Gastrocnemius medialis (tissue), 4 donors: ENCODE measurements around the gene ACAN. TPM values are rescaled to one million over a fixed set of nuclear protein-coding genes. Genes with fewer than 3 reads are reported as not detected.

Source experiments
- ATAC-seq, 2 donors: fragments of 150-250 bp; one replicate each; pipeline ENCODE4 v1.9.1; 2016
- DNase-seq, 2 donors: peaks; one replicate each; pipeline ENCODE4 v3.0.0-alpha.2; 2019
- H3K27ac ChIP-seq, 4 donors: fragments of 200-600 bp; sonication (generic); 1 replicate in 1 of 4; 2 replicates in 3 of 4; pipeline ENCODE4 v1.5.1; 2016 to 2018; ENCODE audit warnings: mild to moderate bottlenecking in 2 of 4, moderate library complexity in 1 of 4
- H3K27me3 ChIP-seq, 3 donors: fragments of 200-600 bp; sonication (generic) in 2 of 3; 1 replicate in 1 of 3; 2 replicates in 2 of 3; pipeline versions ENCODE4 v1.5.1 to v1.6.0; 2016 to 2019; ENCODE audit warnings: mild to moderate bottlenecking in 1 of 3, moderate library complexity in 1 of 3
- H3K36me3 ChIP-seq, 2 donors: fragments of 200-600 bp; sonication (generic) in 1 of 2; one replicate each; pipeline ENCODE4 v1.5.1; 2017 to 2018
- H3K4me1 ChIP-seq, 2 donors: fragments of 200-600 bp; sonication (generic) in 1 of 2; one replicate each; pipeline ENCODE4 v1.5.1; 2016 to 2017; ENCODE audit warnings: mild to moderate bottlenecking in 2 of 2
- H3K4me3 ChIP-seq, 4 donors: fragments of 200-600 bp; sonication (generic) in 3 of 4; 1 replicate in 1 of 4; 2 replicates in 3 of 4; pipeline ENCODE4 v1.5.1; 2016 to 2019; ENCODE audit warnings: mild to moderate bottlenecking in 2 of 4
- H3K9me3 ChIP-seq, 3 donors: fragments of 200-600 bp; sonication (generic) in 2 of 3; 1 replicate in 1 of 3; 2 replicates in 2 of 3; pipeline ENCODE4 v1.5.1; 2016 to 2019
- CTCF ChIP-seq, 5 experiments: fragments of 450-650 bp in 3 of 5; fragments of 200-600 bp in 2 of 5; sonication (generic) in 2 of 5; IDR thresholded peaks in 4 of 5; conservative IDR thresholded peaks in 1 of 5; 1 replicate in 4 of 5; 2 replicates in 1 of 5; pipeline ENCODE4 v1.5.1; 2016 to 2019; ENCODE audit warnings: antibody characterized with exemption in 5 of 5, mild to moderate bottlenecking in 3 of 5, moderate library complexity in 3 of 5
- POLR2A ChIP-seq, 2 donors: fragments of 450-650 bp; IDR thresholded peaks; one replicate each; pipeline ENCODE4 v1.6.1; 2017; ENCODE audit warnings: antibody characterized with exemption in 2 of 2, mild to moderate bottlenecking in 2 of 2, moderate library complexity in 2 of 2
- in situ Hi-C, 4 donors: fragments of 200-750 bp; cut with MboI; loops; one replicate each; pipeline versions ENCODE4 v1.15.0 to v1.8.0; 2017; ENCODE audit warnings: low sequenced_read_pairs in 4 of 4
- intact Hi-C: fragments of 100-400 bp; cut with DNase I; formaldehyde crosslinking; loops from one replicate; pipeline ENCODE4 v1.15.1; 2023; ENCODE audit warnings: low total_unique reads
- total RNA-seq, 4 donors: library from RNA; depleted of rRNA; stranded (reverse); fragments of >200 nt; gene quantifications; one replicate each; pipeline versions ENCODE4 v1.1.0 to v1.2.3, GENCODE V29; 2016

The ACAN gene
- total RNA-seq, 4 donors from 2014 or later = 0.04 to 1.7 TPM; not detected in 2

- Histone ChIP-seq H3K27me3 (no peaks in the 10 kb centered on the region), H3K27ac (no peak overlapping the region), H3K4me1 (peaks cover 0 to 2% of the 10 kb centered on the region in 2 donors), H3K4me3 (no peak overlapping the region), H3K9me3 (no peaks in the 10 kb centered on the region), H3K36me3 (no peaks in the 10 kb centered on the region)
- ATAC-seq (no peak), DNase-seq (no peak)
- in situ Hi-C loops = no loop called here
- TF ChIP-seq CTCF (IDR thresholded peaks at IDR 0.05 in 4 of 5, conservative IDR thresholded peaks at IDR 0.05 in 1 of 5) (no peak), POLR2A (IDR thresholded peaks at IDR 0.05) (no peak)
- intact Hi-C loops = no loop called here
Observed at GRCh38 chr15:88887068-88887580, 83.9 kb downstream of the ACAN start.

- Histone ChIP-seq H3K27ac (no peak overlapping the region), H3K9me3 (no peaks in the 10 kb centered on the region), H3K27me3 (peaks cover 0 to 3% (median 0%) of the 10 kb centered on the region in 3 donors), H3K4me1 (peaks cover 0 to 7% of the 10 kb centered on the region in 2 donors), H3K4me3 (no peak overlapping the region), H3K36me3 (no peaks in the 10 kb centered on the region)
- in situ Hi-C loops = no loop called here
- no peak for DNase-seq
- no peak for TF ChIP-seq CTCF (IDR thresholded peaks at IDR 0.05 in 4 of 5, conservative IDR thresholded peaks at IDR 0.05 in 1 of 5)
- no peak for TF ChIP-seq POLR2A (IDR thresholded peaks at IDR 0.05)
- no peak for ATAC-seq
- intact Hi-C loops = no loop called here
Observed at GRCh38 chr15:88888719-88889118, 85.5 kb downstream of the ACAN start.

- in situ Hi-C loops = loop anchor here in 2 of 4 donors (10.0 kb wide), 2 partner anchors 284 to 294 kb away; no protein-coding TSS in a partner anchor
- Histone ChIP-seq H3K27ac (no peak overlapping the region), H3K9me3 (no peaks in the 10 kb centered on the region), H3K36me3 (no peaks in the 10 kb centered on the region), H3K27me3 (peaks cover 10 to 14% (median 13%) of the 10 kb centered on the region in 3 donors), H3K4me1 (peaks cover 0 to 18% of the 10 kb centered on the region in 2 donors), H3K4me3 (no peak overlapping the region)
- ATAC-seq (no peak), DNase-seq (no peak)
- intact Hi-C loops = no loop called here
- TF ChIP-seq CTCF (IDR thresholded peaks at IDR 0.05 in 4 of 5, conservative IDR thresholded peaks at IDR 0.05 in 1 of 5) (no peak), POLR2A (IDR thresholded peaks at IDR 0.05) (no peak)
Observed at GRCh38 chr15:88890495-88890894, 87.3 kb downstream of the ACAN start.

GRCh38 chr15:88891540-88892254, 88.5 kb downstream of the ACAN start:
- Histone ChIP-seq H3K36me3 (no peaks in the 10 kb centered on the region), H3K4me1 (peaks cover 0 to 22% of the 10 kb centered on the region in 2 donors), H3K4me3 (no peak overlapping the region), H3K9me3 (no peaks in the 10 kb centered on the region), H3K27me3 (peaks cover 10 to 15% (median 14%) of the 10 kb centered on the region in 3 donors), H3K27ac (no peak overlapping the region)
- no peak for TF ChIP-seq CTCF (IDR thresholded peaks at IDR 0.05 in 4 of 5, conservative IDR thresholded peaks at IDR 0.05 in 1 of 5)
- no peak for TF ChIP-seq POLR2A (IDR thresholded peaks at IDR 0.05)
- intact Hi-C loops (no loop called here), in situ Hi-C loops (loop anchor here in 2 of 4 donors (10.0 kb wide), 2 partner anchors 283 to 293 kb away; no protein-coding TSS in a partner anchor)
- DNase-seq (no peak), ATAC-seq (no peak)
